Measurements from ENCODE around the gene ITGAL. TPM values are rescaled to one million over a fixed set of nuclear protein-coding genes. Genes with fewer than 3 reads are reported as not detected.

The ITGAL gene
- total and polyA plus RNA-seq, 2 of the 8 experiments (the other 6 are each of a cell fraction or from before 2014, with no cell fraction given), result not detected

DNA sequence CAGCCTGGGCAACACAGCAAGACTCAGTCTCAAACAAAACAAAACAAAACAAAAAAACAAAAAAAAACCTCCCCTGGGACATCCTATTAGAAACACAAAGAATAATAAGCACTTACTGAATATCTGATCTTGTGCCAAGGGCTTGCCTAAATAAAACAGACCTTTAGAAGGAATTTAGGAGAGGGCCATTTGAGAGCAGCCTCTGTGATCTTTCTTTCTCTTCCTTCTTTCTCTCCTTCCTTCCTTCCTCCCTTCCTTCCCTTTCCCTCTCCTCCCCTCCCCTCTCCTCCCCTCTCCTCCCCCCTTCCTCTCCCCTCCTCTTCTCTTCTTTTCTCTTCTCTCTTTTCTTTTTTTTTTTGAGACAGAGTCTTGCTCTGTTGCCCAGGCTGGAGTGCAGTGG lies 12.3 kb downstream of the ITGAL start (continued):
- TF ChIP-seq HDAC2 (IDR thresholded peaks at IDR 0.05; ENCODE audit: borderline replicate concordance in 1 of 2, low read depth in 2 of 2, low read length in 2 of 2) (no peak), RNF2 (IDR thresholded peaks at IDR 0.05; ENCODE audit: borderline replicate concordance, low read depth, low read length, missing control alignments, poor library complexity, severe bottlenecking) (no peak), CBX8 (IDR thresholded peaks at IDR 0.05; ENCODE audit: borderline replicate concordance, low read depth, low read length) (no peak)
